ENCODE measurements around the gene ATF5.
"Not testable (repeated sequence)": the region's sequence is repeated elsewhere in the genome, so short reads cannot be mapped to it uniquely, and the experiment has no call there.

The ATF5 gene

GRCh38 chr19:49923055-49924003 is 5.7 kb upstream of the ATF5 start:
- DNase-seq, result no peak

DNA sequence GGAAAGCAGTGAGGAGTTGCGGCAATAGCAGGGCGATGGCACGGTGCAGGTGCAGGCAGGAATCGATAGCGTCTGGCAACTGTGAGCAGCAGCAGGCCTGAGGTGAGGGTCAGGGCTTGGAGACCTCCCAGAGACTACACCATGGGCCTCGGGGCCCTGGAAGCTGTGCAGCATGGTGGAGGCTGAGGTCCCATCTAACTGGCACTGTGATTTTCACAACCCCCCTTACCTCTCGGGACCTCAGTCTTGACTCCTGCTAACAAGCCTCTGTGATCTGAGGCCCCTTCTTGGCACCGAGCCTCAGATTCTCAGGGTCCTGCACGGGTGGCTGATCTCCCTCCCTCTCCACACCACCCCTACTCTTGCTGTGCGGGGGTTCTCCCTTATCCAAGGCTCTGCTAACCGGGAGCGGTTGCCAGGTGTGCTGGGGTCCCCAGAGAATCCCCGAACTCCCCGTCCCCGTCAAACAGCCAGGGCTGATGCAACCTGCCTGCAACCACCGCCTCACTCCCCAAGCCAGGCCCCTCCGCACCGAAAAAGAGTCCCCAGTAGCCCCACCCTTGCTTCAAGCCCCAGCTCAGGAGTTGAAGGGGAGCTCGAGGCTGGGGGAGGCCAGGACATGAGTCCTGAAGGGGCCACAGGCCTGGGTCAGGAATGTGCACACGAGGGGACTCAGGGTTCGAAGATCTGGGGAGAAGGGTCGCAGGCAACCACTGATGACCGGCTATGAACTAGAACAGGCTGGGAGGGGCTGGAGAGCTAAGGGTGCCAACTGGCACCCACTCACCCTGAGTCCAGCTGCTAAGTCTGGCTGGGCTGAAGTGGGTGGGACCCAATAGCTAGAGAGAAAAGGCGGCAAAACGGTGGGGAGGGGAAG is 4.8 kb upstream of the ATF5 start:
- no peak for DNase-seq

DNA sequence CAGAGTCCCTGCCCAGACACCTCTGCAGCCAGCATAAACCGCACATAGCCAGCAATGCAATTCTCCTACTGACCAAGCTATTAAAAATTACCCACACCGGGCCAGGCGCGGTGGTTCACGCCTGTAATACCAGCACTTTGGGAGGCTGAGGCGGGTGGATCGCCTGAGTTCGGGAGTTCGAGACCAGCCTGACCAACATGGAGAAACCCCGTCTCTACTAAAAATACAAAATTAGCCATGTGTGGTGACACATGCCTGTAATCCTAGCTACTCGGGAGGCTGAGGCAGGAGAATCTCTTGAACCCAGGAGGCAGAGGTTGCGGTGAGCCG is 4.2 kb upstream of the ATF5 start:
- not testable (repeated sequence) for DNase-seq

- no peak for DNase-seq
These were observed 3.5 kb upstream of the ATF5 start for GRCh38 chr19:49925486-49925885.

GRCh38 chr19:49926515-49926914 is 2.5 kb upstream of the ATF5 start:
- DNase-seq, result no peak

- no peak for DNase-seq
These were observed 1.3 kb upstream of the ATF5 start for GRCh38 chr19:49927526-49928264.

- peak; percentile 95 for DNase-seq
These were observed 842 bp downstream of the ATF5 start for GRCh38 chr19:49929611-49930482.

DNA sequence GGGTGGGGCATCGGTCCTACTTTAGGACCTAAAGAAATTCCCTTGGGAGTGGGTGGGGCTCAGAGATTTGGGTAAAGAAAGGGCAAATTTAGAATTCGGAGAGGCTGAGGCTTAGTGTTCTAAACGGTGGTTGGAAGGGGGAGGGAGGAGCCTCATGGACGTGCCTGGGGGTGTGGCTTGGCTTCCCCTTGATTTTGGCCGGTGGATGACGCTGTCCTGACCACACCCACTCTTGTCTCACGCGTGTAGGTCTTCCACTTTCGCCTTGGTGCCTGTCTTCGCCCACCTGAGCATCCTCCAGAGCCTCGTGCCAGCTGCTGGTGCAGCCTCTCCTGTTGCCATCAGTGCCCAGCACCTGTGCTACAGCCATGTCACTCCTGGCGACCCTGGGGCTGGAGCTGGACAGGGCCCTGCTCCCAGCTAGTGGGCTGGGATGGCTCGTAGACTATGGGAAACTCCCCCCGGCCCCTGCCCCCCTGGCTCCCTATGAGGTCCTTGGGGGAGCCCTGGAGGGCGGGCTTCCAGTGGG is 1.5 kb downstream of the ATF5 start:
- DNase-seq, result peak; percentile 58

- DNase-seq, result no peak
These were observed 2.5 kb downstream of the ATF5 start for GRCh38 chr19:49931293-49932040.

DNA sequence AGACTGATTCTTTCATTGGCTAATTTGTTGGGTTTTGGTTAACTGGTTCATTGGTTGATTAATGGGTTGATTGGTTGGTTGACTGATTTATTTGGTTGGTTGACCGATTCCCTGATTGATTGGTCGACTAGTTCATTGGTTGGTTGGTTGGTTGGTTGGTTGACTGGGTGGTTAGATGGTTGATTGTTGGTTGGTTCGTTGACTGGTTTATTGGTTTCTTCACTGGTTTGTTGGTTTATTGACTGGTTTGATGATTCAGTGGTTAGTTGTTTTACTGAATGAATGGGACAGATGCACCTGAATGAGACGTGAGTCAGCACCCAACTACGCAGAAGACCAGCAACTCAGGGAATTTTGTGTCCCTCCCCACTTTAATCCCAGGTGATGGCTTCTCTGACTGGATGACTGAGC is 3.0 kb downstream of the ATF5 start:
- DNase-seq, result no peak

GRCh38 chr19:49932731-49933131 is 3.7 kb downstream of the ATF5 start:
- no peak for DNase-seq

DNA sequence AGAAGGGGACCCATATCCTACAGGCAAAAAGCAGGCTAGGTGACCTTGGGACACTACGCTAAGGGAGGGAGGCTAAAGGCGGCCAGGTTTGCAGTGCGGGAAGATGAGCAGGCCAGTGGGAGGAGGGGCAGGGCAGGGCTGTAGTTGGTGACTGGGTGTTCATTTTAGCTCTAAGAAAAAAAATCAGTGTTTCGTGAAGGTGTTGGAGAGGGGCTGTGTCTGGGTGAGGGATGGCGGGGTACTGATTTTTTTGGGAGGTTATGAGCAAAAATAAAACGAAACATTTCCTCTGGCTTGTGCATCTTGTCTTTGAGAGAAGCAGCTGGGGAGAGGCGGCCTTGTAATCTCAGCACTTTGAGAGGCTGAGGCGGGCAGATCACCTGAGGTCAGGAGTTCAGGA is 4.6 kb downstream of the ATF5 start:
- no peak for DNase-seq

- DNase-seq, result no peak
These were observed 7.5 kb downstream of the ATF5 start for GRCh38 chr19:49936549-49936948.

GRCh38 chr19:49937750-49938381 is 8.9 kb downstream of the ATF5 start:
- DNase-seq, result peak; percentile 89

DNA sequence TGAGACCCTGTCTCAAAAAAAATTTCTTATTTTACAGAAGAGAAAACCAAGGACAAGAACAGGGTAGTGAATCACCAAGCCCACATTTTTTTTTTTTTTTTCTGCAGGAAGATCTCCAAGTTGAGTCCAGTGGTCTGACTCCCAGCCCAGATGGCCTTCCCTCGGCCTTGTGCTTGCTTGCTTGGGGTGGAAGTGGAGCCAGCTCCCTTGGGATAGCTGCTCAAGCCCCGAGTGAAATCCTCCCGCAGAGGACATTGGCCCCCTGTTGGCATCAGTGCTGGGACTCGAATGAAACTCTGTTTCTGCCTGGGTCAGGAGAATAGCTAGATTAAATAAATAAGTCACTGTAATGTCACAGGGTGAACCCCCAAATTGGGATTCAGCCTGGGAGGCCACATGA is 9.7 kb downstream of the ATF5 start:
- peak; percentile 15 for DNase-seq

DNA sequence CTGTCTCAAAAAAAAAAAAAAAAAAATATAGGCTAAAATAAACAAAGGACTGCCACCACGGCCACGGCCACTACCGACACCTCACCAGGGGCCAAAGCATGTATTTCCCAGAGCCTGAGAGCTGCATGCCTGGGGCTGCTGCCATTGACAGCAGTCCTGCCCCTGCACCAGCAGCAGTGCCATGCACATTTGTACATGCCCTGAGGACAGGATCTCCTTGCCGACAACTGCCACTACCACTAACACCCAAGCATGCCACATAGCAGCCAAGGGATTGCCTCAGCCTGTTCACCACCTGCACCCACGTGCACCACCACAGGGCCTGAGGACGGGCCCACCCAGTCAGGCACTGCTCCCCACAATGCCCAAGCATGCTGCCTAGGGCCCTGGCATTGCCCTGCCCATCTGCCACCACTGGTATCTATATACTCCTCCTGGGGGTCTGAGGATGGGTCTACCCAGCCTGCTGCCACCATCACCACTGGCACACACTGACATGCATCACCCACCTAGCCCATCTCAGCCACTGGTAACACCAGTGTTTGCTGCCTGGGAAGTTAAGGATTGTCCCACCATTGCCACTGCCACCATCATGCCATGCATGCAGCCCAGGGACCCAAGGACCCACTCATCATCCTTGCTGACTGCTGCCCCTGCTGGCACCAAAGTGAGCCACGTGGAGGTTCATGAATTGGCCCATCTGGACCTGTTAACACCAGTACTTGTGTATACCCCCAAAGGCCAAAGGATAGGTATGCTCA is 10.9 kb downstream of the ATF5 start:
- no peak for DNase-seq

DNA sequence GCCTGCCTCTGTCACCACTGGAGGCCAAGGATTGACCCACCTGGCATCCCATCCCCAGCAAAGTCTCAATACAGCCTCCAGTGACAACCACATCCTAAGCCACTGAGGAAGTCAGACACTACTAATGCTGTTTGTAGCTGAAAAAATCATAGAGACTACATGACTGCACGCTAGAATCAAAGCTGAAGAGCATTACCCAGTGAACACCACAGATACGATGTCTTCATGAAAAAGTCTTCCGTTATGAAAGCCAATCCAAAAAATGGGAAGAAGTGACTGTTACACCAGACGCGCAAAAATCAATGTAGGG is 11.4 kb downstream of the ATF5 start:
- no peak for DNase-seq

DNA sequence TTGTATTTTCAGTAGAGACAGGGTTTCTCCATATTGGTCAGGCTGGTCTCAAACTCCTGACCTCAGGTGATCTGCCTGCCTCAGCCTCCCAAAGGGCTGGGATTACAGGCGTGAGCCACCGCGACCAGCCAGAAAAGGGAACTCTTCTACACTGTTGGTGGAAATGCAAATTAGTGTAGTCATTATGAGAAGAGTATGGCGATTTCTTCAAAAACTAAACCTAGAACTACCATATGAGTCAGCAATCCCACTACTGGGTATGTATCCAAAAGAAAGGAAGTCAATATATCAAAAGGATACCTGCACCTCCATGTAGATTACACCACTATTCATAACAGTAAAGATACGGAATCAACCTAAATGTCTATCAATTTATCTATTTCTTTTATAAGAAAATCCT is 15.6 kb downstream of the ATF5 start:
- not testable (repeated sequence) for DNase-seq

- DNase-seq, result no peak
These were observed 17.4 kb downstream of the ATF5 start for GRCh38 chr19:49946415-49946814.
